SU-DHL-6 (cell line): ENCODE data around the gene MYADM.
"Not testable (repeated sequence)": the region's sequence is repeated elsewhere in the genome, so short reads cannot be mapped to it uniquely, and the experiment has no call there.

Experiments used
- H2AFZ ChIP-seq: fragments of 200-600 bp; sonication (generic); 2 replicates; pipeline ENCODE4 v1.6.1; 2014; ENCODE audit warnings: low read depth, mild to moderate bottlenecking, moderate library complexity, mixed read lengths, antibody characterized with exemption, low read length; ENCODE audit not compliant: severe bottlenecking
- H3F3A ChIP-seq: fragments of 200-600 bp; shearing (Covaris generic); 2 replicates; pipeline ENCODE4 v1.6.0; 2016; ENCODE audit warnings: antibody characterized with exemption, mild to moderate bottlenecking; ENCODE audit not compliant: insufficient read depth
- H3K27ac ChIP-seq: fragments of 200-600 bp; sonication (generic); 2 replicates; pipeline ENCODE4 v1.5.1; 2016; ENCODE audit warnings: low read depth, mild to moderate bottlenecking, low read length, moderate library complexity, mixed read lengths
- H3K27me3 ChIP-seq: fragments of 200-600 bp; sonication (generic), shearing (Covaris generic); 2 replicates; pipeline ENCODE4 v1.6.0; 2014; ENCODE audit warnings: mild to moderate bottlenecking, low read length
- H3K36me3 ChIP-seq: fragments of 200-600 bp; sonication (generic); 2 replicates; pipeline ENCODE4 v1.6.1; 2014; ENCODE audit warnings: mild to moderate bottlenecking, low read length, mixed read lengths
- H3K4me2 ChIP-seq: fragments of 300-600, 200-600 bp; shearing (Covaris generic), sonication (generic); 2 replicates; pipeline ENCODE4 v1.6.0; 2014; ENCODE audit warnings: low read length, low read depth, mild to moderate bottlenecking; ENCODE audit not compliant: poor library complexity, severe bottlenecking
- H3K4me3 ChIP-seq: fragments of 200-600 bp; sonication (generic); 2 replicates; pipeline ENCODE4 v1.5.1; 2014; ENCODE audit warnings: antibody characterized with exemption, low read length, mild to moderate bottlenecking, mixed read lengths; ENCODE audit not compliant: insufficient read depth, poor library complexity, severe bottlenecking
- H3K79me2 ChIP-seq: fragments of 200-600 bp; sonication (generic); 2 replicates; pipeline ENCODE4 v1.6.1; 2014; ENCODE audit warnings: mild to moderate bottlenecking, low read length, moderate library complexity; ENCODE audit not compliant: insufficient read depth
- H3K9ac ChIP-seq: fragments of 200-600 bp; sonication (generic); 2 replicates; pipeline ENCODE4 v1.7.0; 2014; ENCODE audit warnings: mild to moderate bottlenecking, low read length
- H3K9me2 ChIP-seq: fragments of 200-600 bp; sonication (generic); replicated peaks from 2 replicates; pipeline ENCODE4 v1.6.1; 2014; ENCODE audit warnings: low read length; ENCODE audit not compliant: insufficient read depth
- H3K9me3 ChIP-seq: fragments of 200-600 bp; sonication (generic); 2 replicates; pipeline ENCODE4 v1.6.1; 2014; ENCODE audit warnings: low read length, mixed read lengths; ENCODE audit not compliant: insufficient read depth
- H4K20me1 ChIP-seq: fragments of 200-600 bp; sonication (generic); 2 replicates; pipeline ENCODE4 v1.6.1; 2014; ENCODE audit warnings: low read depth, mild to moderate bottlenecking, antibody characterized with exemption, low read length, moderate library complexity, mixed read lengths
- EZH2phosphoT487 ChIP-seq: fragments of 200-600 bp; sonication (generic), shearing (Covaris generic); conservative IDR thresholded peaks from 2 replicates; pipeline ENCODE4 v1.6.1; 2018; ENCODE audit warnings: mild to moderate bottlenecking, antibody characterized with exemption, low read length, moderate library complexity, mixed read lengths
- TF ChIP-seq, protein P1 (sequence below): fragments of 200-600 bp; sonication (generic); IDR thresholded peaks from one replicate; pipeline ENCODE4 v1.5.1; 2017; ENCODE audit warnings: antibody characterized with exemption, mild to moderate bottlenecking, low read length, moderate library complexity; ENCODE audit not compliant: insufficient read depth, poor library complexity, severe bottlenecking

Gene MYADM

DNA sequence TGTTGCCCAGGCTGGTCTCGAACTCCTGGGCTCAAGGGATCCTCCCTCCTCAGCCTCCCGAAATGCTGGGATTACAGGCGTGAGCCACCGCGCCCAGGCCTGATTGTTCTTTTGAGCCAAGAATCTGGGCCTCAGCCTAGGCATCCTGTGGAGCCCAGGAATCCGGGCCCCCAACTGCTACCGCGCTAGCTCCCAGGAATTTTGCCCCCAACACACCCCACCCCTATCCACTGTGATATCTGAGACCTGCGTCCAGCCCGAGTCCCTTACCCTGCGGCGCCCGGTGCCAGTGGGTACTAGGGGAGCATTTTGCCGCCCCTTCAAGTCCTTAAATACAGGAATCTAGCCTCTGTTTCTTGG is 838 bp upstream of the MYADM start:
- Histone ChIP-seq H3K79me2 (no peaks in the 10 kb centered on the region), H4K20me1 (no peaks in the 10 kb centered on the region), H3K27ac (no peak overlapping the region), H3K4me2 (no peak overlapping the region), H3K9me2 (no peaks in the 10 kb centered on the region), H3F3A (no peaks in the 10 kb centered on the region), H2AFZ (no peak overlapping the region), H3K27me3 (no peaks in the 10 kb centered on the region), H3K4me3 (no peak overlapping the region), H3K9me3 (no peaks in the 10 kb centered on the region), H3K36me3 (no peaks in the 10 kb centered on the region), H3K9ac (no peak overlapping the region)
- TF ChIP-seq, protein P1, sequence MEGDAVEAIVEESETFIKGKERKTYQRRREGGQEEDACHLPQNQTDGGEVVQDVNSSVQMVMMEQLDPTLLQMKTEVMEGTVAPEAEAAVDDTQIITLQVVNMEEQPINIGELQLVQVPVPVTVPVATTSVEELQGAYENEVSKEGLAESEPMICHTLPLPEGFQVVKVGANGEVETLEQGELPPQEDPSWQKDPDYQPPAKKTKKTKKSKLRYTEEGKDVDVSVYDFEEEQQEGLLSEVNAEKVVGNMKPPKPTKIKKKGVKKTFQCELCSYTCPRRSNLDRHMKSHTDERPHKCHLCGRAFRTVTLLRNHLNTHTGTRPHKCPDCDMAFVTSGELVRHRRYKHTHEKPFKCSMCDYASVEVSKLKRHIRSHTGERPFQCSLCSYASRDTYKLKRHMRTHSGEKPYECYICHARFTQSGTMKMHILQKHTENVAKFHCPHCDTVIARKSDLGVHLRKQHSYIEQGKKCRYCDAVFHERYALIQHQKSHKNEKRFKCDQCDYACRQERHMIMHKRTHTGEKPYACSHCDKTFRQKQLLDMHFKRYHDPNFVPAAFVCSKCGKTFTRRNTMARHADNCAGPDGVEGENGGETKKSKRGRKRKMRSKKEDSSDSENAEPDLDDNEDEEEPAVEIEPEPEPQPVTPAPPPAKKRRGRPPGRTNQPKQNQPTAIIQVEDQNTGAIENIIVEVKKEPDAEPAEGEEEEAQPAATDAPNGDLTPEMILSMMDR, result no peak
- TF ChIP-seq EZH2phosphoT487, result no peak

DNA sequence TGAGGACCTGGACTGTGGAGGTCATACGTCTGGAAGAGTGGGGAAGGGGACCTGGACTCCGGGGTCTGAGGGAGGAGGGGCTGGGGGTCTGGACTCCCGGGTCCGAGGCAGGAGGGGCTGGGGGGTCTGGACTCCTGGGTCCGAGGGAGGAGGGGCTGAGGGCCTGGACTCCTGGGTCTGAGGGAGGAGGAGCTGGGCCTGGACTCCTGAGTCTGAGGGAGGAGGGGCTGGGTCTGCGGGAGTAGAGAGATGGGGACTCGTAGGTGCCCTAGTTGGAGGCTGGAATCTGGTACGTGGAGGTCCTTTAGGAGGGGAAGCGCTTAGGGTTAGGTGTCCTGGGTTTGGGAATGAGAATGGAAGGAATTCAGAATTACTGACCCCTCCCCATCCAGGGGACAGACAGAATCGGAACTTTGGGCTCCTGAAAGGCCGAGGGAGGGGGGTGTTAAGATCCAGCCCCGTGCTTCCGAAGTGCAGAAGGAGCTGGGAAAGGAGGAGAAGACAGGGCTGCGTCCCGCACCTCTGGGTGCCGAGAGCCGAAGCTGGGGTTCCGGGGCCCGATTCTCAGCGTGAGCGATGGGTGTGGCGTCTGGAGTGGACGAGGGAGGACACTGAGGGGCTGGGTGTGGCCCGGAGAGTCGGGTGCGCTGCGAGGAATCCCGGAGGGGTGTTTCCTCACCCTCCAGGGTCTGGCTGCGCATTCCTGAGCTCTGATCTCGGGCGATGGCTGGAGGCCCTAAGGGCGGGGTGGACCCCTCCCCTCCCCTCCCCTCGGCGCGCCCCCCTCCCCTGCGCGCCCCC is 608 bp downstream of the MYADM start:
- H4K20me1 ChIP-seq, result no peaks in the 10 kb centered on the region
- TF ChIP-seq, protein P1, result no peak
- no peak for TF ChIP-seq EZH2phosphoT487
- no peak overlapping the region for H3K4me3 ChIP-seq
- no peaks in the 10 kb centered on the region for H3K79me2 ChIP-seq
- no peak overlapping the region for H3K4me2 ChIP-seq
- no peaks in the 10 kb centered on the region for H3K36me3 ChIP-seq
- H3K9ac ChIP-seq, result no peak overlapping the region
- no peaks in the 10 kb centered on the region for H3K27me3 ChIP-seq
- no peak overlapping the region for H3K27ac ChIP-seq
- no peaks in the 10 kb centered on the region for H3K9me3 ChIP-seq
- no peak overlapping the region for H2AFZ ChIP-seq
- no peaks in the 10 kb centered on the region for H3K9me2 ChIP-seq
- no peaks in the 10 kb centered on the region for H3F3A ChIP-seq

DNA sequence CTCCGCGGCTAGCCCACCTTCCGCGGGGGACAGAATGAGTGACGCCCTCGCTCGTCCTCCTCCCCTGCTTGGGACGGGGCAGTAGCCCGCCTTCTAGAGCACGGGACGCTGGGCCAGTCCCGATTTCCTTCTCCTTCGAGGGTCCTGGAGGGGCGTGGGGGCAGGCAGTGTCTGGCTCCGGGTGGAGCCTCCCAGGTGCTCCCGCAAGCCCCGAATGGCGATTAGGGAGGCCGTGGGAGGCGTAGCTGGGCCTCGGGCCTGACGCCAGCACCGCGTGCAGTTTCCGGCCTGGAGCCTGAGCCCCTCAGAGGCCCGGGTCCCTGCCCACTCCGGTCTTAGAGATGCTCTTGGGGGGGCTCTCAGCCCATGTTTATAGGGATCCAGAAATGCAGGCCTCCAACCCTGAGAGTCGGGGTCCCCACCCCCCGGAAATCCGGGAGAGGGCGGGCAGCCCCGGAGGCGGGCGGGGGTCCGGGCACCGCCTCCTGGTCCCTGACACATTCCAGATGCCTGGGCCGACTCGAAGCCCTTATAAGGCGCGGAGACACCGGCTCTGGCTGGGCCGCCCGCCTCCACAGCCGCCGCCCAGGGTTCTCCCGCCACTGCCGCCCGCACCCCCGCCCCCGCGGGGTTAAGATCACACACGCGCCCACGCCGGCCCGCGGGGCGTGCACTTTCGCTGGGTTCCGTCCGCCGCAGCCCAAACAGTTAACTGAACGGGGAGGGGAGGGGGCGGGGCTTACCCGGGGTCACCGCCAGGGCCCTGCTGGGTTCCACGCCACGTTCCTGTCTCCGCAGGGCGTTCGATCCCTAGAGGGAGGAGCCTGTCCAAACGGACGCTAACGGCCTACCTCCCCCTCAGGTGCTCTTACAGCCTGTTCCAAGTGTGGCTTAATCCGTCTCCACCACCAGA is 1.5 kb downstream of the MYADM start:
- no peaks in the 10 kb centered on the region for H3K9me2 ChIP-seq
- no peaks in the 10 kb centered on the region for H3K79me2 ChIP-seq
- no peak overlapping the region for H3K9ac ChIP-seq
- no peak overlapping the region for H2AFZ ChIP-seq
- no peak for TF ChIP-seq EZH2phosphoT487
- TF ChIP-seq, protein P1, result no peak
- no peak overlapping the region for H3K4me3 ChIP-seq
- no peaks in the 10 kb centered on the region for H3K27me3 ChIP-seq
- no peak overlapping the region for H3K27ac ChIP-seq
- H3K9me3 ChIP-seq, result no peaks in the 10 kb centered on the region
- no peak overlapping the region for H3K4me2 ChIP-seq
- no peaks in the 10 kb centered on the region for H4K20me1 ChIP-seq
- no peaks in the 10 kb centered on the region for H3K36me3 ChIP-seq
- no peaks in the 10 kb centered on the region for H3F3A ChIP-seq

DNA sequence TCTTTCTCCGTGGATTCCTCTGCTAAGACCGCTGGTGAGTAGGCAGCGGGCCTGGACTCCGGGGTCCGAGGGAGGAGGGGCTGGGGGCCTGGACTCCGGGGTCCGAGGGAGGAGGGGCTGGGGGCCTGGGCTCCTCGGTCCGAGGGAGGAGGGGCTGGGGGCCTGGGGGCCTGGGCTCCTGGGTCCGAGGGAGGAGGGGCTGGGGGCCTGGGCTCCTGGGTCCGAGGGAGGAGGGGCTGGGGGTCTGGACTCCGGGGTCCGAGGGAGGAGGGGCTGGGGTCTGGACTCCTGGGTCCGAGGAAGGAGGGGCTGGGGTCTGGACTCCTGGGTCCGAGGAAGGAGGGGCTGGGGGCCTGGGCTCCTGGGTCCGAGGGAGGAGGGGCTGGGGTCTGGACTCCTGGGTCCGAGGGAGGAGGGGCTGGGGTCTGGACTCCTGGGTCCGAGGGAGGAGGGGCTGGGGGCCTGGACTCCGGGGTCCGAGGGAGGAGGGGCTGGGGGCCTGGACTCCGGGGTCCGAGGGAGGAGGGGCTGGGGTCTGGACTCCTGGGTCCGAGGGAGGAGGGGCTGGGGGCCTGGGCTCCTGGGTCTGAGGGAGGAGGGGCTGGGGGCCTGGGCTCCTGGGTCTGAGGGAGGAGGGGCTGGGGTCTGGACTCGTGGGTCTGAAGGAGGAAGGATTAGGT is 2.3 kb downstream of the MYADM start:
- H3K79me2 ChIP-seq, H3K9me2 ChIP-seq, H4K20me1 ChIP-seq, H3F3A ChIP-seq, H3K9me3 ChIP-seq, H3K27me3 ChIP-seq, H3K4me3 ChIP-seq, H2AFZ ChIP-seq, H3K27ac ChIP-seq, H3K9ac ChIP-seq, H3K4me2 ChIP-seq, H3K36me3 ChIP-seq: not testable (repeated sequence)
